ENCODE results near the gene GPRC5B.
A peak's percentile ranks its signal among the peaks of the same experiment; 100 is the strongest.

The GPRC5B gene

DNA sequence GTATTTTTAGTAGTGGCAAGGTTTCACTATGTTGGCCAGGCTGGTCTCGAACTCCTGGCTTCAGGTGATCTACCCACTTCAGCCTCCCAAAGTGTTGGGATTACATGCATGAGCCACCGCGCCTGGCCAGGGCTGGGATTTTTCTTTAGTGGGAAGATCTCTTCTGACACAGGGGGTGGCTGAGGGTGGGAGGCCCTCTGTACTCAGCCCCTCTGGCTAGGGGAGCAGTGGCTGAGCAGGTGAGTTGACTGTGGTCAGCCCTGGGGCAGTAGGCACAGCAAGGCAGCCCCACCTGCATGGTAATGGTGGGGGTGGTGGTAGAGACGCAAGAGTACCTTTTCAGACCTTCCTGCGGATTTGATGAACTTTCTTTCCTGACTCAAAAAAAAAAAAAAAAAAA lies 12.3 kb upstream of the GPRC5B start:
- no peak for DNase-seq

DNA sequence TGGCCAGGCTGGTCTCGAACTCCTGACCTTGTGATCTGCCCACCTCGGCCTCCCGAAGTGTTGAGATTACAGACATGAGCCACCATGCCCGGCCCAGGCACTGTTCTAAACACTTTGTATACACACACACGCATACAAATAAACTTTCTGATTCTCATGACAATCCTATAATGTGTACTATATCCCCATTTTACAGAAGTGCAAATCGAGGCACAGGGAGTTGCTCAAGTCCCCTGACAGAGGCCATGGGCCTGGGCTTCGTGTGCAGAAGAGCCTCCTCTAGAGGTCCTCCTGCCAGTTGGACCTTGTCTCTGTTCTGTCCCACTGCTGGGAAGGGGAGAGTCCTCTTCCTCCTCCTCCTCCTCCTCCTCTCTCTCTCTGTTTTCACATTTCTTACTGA lies 9.9 kb upstream of the GPRC5B start:
- DNase-seq = no peak

DNA sequence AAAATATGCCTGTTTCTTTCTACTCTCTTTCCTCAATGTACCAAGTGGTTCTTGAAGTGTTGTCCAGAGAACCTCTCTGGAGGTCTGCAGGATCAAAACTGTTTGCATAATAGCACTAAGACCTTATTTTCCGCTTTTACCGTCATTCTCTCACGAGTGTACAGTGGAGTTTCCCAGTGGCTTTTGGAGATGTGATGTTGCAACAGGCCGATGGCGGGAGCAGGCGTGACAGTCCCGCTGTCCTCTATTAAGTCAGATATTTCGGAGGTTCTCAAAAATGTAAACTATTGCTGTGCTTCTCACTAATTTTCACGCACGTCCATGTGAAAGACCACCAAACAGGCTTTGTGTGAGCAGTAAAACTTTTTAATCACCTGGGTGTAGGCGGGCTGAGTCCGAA lies 8.3 kb upstream of the GPRC5B start:
- DNase-seq = no peak

DNA sequence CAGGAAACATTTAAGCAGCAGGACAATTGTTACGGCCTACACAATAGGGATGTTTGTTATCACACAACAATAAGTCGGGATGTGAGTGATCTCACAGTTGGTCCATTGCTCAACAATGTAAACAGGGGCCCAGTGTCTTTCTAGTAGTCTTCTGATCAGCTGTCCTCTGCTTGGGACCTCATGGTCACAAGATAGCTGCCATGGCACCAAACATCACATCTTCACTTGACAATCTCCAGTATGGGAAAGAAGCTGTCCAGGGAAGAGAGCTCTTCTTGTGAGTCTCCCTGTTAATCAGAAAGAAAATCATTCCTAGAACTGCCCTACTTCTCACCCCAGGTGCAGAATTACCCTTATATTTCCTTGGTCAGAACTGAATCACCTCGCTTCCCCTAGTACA lies 6.3 kb upstream of the GPRC5B start:
- no peak for DNase-seq

DNA sequence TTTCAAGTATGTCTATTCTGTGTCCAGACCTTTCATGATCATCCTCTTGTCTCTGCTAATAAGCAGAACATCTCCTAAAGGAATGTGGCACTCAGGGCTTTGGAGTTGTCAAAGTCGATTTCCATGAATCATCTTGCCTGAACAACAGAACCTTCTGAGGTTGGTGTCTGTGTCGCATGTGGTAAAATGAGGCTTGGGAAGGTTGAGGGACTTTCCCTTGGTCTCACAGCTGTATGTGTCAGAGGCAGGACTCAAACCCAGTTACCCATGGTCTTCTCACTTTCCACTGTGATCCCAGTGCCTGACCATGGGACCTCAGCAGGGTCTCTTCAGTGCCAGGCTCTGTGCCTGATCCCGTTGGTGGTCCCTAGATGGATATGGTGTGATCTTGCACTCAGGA lies 4.2 kb upstream of the GPRC5B start:
- no peak for DNase-seq

DNA sequence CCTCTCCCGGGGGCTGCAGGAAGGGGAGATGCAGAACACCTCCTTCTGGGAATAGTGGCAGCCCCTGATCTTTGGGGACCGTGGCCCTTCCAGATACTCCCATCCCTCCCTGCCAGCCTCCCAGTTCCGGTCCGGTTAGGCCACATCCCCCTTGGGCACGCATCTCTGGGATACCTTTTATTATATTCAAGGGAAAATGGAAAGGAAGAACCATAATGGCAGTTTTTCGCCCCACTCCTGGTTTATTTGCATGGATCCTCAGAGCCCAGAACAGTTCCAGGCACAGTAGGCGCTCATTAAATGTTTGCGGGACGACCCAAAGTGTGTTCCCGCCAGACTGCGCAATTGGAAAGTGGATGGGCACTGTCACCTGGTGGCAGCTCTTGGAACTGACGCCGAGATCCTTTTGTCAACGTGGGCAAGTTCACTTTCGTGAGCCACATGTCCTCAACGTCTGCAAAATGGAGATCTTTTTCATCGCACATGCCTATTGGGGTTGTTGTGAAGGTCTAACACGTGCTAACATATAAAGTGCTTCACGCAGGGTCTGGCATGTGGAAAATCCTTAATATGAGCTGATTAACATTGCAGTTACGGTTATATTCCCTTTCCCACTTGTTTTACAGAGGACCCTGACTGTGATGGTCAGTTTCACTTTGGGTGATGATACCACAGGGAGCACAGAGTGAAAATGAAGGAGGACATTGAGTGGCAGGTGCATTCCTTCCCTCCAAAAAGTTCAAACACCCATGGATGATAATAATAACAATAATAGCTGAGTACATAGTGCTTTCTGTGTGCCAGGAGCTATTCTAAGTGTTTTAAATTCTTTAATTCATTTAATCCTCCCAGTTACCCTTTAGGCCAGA lies 1.7 kb upstream of the GPRC5B start:
- no peak for DNase-seq

DNA sequence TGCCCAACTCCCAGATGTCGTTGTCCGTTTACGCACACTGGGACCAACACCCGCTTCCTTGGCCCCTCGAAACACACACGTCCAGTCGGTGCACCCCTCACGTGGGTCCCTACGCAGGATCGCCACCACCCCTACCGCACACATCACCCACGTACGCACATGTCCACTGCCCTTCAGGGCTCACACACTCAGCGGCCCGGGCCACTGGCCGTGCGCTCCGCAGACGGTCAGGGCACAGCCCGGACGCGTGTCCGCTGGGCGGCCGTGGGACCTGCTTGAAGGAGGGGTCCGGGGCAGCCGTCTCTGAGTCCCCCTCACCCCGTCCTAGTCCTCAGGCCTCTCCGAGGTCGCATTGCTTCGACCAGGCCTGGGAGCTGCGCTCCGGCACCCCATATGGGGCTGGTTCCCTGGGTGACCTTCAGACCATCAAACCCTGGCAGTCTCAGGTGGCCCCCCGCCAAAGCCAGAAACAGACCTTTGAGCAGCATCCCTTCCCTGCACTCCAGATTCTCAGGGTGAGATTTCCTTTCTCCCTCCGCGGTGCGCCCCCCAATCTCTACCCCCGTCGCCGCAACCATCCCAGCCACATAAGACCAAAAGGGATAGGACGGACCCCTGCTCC lies 914 bp upstream of the GPRC5B start:
- no peak for DNase-seq

DNA sequence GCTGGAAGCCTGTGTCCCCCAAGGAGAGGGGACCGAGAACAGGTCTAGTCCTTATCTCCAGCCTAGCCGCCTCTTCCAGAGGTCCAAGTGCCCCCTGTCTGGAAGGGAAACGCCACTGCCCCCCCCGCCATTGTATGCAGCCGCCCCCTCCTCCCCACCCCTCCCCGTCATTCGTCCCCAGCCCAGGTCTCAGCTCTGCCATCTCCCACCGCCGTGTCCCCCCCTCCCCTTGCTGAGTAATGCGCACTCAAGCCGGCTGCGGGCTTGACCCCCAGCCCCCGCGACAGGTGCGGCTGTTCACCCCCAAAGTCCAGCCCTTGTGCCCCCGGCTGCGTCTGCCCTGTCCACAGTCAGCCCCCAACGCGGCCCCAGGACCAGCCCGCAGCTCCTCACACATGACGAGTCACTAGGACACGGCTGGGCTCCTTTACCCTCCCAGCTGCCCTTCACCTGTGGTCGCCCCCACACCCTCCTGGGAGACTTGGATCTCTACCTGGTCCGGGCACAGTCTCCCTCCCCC lies 622 bp downstream of the GPRC5B start:
- DNase-seq = no peak

DNA sequence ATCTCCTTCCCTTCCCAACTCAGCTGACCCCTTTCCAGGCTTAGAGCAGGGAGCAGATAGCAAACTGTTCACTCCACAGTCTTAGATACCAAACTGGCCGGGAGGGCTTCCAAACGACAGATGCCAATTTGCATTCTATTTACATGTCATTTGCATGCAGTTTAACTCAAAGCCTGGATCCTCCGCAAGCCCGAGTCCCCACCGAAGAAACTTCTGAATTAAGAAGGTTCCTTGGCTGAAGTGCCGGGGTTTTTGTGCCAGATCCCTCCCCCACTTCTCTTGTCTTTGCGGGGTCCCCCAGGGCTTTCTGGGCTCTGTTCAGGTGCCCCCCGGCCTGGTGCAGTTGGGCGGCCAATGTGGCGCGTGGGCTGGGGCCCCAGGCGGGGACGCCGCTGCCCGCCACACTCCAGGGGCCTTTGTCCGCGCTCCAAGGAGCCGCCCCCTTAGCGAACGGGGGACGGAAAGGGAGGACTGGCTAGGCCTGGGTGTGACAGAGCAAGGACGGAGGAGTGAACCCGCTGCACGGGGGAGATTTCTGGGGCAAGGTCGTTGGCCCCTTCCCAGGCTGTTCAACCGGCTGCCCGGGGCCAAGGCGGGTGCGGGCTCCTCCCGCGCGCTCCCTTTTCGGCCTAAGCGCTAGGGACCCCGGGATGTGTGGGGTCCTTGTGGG lies 1.2 kb downstream of the GPRC5B start:
- peak; percentile 55 for DNase-seq

DNA sequence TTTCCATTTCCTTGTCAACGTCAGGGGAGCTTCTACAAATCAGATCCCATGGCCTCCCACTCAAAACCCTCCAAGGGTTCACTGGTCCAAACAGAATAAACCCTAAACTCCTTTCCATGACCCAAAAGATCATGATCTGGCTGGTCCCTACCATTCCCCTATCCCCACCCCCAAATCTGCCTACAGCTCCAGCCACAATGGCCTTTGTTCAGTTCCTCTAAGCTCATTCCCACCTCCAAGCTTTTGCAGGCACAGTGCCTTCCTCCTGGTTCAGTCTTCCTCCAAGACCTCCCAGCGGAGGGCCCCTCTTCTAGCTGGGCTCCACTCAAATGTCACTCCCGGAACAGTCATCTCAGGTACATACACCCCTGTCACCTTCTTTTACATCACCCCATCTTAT lies 2.0 kb downstream of the GPRC5B start:
- DNase-seq = no peak

DNA sequence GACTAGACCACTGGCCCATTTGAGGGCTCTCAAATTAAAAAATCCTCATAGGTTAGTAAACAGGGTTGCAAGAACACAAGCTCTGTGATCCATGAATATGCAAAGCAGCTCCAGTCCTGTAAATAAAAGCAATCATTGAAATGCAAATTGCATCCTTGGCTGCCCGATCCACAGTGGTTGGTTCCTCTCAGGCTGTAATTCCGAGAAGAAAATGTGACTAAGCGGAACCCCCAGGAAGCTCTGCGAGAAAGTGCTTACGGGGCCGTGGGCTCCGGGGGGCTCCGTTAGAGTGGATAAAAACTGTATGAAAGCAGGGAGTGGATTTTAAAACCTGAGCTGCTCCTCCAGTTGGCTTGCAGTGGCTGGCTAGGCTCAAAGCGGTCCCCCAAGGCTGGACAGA lies 2.5 kb downstream of the GPRC5B start:
- DNase-seq = no peak

DNA sequence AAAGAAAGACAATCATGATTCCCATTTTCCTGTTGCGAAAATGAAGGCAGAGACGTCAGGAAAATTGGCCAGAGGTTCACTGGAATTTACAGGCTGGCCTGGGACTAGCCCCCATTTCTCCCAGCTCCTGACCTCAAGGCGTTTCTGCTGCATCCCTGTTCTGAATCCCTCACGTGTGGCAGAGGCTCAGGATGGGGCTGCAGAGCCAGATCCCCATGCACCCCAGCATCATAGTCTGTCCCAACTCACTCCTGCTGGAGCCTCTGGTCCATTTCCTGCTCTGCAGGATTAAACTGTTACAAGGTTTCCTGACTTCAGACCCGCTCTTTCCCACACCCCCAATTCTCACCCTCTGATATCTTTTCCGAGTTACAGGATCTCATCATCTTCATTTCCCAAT lies 2.9 kb downstream of the GPRC5B start:
- no peak for DNase-seq

DNA sequence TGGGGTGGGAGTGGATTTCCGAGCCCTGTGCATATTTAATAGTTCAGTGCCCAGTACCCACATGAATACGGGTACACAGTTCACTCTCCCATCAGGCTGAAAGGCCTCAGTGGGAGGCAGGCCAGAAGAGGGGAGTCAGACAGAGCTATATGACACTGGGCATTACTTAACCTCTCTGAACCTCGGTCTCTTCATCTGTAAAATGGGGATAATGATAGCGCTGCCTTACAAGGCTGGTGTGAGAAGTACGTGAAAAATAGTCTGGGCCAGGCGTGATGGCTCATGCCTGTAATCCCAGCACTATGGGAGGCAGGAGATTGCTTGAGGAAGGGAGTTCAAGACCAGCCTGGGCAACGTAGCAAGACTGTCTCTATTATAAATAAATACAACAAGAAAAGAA lies 3.6 kb downstream of the GPRC5B start:
- DNase-seq = no peak

DNA sequence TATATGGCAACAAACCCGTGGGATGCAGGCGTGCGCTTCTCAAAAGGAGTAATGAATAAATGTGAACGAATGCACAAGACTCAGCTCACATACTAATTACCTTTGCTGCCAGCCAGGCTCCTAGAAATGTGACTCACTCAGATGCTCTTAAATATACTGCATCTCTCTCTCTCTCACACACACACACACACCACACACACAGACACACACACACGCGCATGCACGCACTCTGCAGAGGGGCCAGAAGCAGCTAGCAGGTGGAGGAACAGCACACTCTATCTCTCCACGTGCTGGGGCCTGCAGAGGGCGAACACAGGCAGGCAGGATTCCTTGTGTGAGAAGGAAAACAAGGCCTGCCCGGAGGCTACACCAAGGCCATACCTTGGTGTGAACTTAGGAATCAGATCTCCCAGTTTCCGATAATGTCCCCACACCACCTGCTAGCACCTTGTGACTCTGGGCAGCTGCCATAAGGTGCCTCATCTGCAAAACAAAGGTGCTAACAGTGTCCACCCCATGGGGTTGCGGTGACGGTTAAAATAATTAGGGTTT lies 5.3 kb downstream of the GPRC5B start:
- no peak for DNase-seq

DNA sequence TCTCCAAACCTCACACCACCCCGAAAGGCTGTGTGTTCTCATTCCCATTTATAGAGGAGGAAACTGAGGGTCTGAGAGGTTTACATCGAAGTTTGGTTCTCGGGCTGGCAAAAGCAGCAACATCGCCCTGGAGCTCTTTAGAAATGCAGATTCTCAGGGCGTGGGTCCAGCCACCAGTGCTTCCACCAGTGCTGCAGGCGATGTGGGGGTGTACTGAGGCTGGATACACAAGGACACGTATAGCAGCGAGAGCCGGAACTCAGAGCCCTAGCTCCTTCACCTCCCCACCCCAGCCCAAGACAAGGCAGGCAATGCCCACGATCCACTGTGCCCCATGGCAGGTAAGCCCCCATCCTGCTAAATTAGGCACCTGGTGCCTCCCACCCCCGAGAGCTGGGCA lies 5.9 kb downstream of the GPRC5B start:
- no peak for DNase-seq

DNA sequence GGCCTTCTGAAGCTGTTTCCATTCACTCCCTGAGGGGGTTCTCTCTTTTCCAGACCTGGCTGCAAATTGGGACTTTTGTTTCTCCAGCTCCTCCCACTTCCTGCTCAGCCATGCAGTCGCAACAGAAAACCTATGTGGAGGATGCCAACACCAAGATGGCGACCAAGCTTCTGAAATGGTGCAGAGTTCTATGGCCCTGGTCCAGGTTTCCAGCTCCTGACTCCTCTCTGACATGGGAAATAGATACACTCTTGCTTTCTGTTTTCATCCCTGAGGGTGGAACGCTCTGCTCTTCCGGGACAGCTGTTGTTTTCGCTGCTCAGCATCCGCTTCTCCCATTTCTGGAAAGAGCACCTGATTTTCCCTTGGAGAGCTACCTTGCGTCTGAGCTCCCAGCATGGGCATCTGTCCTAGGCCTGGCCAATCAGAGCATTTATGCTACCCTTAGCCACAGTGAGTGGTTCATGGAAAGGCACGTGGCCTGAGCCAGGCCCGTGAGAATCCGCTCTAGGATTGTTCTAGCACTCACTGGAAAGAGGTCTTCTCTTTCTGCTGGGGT lies 8.1 kb downstream of the GPRC5B start:
- no peak for DNase-seq

DNA sequence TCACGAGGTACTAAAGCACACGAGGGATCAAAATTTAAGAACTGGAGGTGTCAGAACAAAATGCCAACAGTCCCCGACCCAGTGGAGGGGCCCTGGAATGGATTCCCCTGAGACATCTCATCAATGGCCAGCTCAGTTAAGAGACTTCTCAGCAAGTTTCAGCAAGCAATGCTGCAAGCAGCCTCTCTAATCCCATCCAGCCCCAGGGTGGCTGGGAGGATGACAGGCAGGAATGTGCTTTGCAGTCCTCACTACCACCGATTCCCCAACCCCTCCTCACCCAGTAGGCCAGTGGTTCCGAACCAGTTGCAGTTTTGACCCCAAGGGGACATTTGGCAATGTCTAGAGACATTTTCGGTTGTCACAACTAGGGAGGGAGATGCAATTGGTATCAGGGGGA lies 8.7 kb downstream of the GPRC5B start:
- DNase-seq = no peak

DNA sequence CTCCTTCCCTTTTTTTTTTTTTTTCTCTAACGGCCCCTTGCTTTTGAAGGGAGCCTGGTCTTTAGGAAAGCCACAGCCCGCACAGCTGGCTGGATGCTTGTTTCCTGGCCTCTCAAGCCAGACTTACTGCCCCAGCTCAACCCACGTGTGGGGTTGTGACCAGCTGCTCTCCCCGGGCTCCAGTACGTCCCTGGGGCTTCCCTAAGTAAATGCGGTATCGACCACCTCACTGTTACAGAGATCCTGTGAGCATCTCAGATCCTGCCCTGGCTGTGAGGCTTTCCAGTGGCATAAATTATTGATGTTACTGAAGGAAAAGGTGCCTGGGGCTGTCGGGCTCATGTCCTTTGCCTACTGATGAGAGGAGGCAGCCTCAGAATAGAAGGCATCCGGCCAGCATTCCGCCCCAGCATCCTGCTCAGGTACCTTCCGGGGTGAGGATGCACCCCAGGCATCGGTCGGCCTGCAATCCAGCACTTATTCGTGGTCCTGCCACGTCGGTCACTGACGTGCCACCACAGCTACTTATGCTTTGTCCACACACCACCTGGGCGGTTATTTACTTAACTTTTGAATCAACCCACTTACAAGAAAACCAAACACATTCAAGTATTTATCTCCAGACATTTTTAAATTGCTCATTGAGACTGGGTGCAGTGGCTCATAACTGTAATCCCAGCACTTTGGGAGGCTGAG lies 9.6 kb downstream of the GPRC5B start:
- no peak for DNase-seq

DNA sequence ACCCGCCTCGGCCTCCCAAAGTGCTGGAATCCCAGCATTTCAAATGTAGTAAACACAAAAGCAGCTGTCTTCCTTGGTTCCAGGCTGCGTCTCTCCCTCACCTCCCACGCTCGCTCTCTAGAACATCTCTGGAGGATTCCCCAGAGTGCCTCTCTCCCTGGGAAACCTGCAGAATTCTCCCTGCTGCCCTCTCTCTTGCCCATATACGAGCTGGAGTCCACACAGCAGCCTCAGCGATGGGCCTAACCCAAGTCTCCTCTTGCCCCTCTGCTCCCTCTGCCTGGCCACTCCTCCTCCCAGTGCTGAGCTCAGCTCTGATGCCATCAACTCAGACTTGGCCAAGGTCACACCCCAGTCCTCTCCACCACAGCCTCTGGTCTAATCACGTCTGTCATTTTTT lies 10.6 kb downstream of the GPRC5B start:
- DNase-seq = no peak

DNA sequence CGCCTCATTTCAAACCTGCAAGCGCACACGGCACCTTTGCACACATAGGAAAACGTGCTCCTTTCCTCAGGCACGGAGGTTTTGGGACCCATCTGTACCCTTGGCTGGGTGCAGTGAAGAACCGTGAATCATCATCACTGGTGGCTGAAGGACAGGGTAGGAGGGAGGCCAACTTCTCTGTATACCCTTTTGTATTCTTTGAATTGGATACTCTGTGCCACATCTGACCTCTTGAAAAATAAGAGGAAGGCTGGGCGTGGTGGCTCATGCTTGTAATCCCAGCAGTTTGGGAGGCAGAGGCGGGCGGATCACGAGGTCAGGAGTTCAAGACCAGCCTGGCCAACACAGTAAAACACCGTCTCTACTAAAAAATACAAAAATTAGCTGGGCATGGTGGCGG lies 11.7 kb downstream of the GPRC5B start:
- no peak for DNase-seq

DNA sequence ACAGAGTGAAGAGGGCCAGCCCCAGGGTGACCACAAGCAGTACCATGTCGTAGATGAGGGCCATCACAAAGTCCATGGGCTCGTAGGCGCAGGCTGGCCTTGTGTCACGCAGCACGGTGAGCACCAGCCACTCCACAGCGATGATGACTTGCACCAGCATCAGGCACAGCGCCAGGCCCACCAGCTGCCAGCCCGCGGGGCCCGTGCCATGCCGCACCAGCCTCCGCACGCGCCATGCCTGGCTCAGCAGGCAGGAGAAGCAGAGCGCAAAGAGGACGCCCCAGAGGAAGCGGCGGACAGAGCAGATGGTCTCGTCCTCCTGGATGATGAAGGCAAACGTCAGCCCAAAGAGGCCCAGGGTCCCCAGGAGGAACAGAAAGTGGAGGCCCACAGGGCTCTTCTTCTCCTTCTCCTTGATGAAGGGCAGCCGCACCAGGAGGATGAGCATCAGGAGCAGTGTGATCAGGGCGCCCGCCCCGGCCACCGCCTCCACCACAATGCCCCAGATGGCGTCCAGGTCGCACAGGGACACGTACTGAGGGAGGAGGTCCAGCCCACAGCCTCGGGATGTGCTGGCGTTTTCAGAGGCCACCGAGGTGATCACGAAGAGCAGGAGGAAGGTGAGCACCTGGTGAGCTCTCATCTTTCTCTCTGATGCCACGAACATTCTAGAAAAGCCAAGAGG lies 12.3 kb downstream of the GPRC5B start:
- no peak for DNase-seq

DNA sequence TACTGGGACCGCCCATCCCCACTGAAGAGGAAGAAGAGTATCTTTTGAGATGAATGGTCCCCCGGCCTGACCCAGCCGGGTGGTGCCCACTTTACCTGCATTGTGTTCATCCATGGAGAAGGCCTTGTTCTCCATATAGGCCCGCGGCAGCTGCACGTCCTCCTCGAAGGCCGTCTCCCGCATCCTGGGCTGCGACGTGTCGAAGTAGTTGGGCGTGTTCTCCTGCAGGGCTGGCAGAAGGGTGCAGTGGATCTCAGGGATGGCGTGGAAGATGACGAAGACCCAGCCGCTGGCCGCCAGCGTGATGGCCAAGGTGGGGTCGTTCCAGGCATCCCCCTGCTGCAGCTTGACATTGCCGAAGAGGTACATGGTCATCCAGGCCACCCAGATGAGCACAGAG lies 12.9 kb downstream of the GPRC5B start:
- DNase-seq = no peak

All from NCI-H1048 (cell line).